NCI-H2227 (cell line): ENCODE results near the gene RAP2A.

Source experiments
- DNase-seq: peaks from one replicate; lab custom pipeline; 2025; ENCODE audit not compliant: unreplicated experiment; lab: John Stamatoyannopoulos, UW

Gene RAP2A

DNA sequence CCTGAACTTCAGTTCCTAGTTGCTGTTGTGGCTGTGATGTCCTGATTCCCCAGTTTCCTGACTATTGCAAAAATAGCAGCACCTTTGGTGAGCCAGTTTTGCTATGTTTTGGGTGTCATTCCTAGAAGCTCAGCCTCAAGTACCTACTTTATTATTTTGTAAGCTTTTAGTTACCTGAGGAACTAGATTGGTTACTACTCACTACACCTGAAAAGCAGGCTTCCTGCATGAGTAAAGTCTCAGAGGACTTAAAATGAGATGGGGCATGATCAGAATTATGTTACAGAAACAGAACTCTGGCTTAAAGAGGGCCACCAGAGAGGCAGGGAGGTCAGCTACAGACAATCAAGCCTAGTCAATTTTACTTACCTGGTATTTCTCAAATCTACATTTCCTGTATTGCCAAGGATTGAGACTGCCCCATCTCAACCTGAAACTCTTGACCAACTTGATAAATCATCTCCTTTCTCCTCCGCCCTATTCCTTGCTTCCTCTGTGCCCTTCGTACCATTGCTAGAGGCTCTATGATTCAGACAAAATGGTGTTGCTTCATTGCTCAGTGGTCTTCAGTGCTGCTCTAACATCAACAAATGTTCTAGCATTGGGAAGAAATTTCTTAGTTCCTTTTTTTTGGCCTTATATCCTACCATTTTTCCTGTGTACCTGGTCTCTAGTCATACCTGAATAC lies 58.9 kb downstream of the RAP2A start:
- no peak for DNase-seq

DNA sequence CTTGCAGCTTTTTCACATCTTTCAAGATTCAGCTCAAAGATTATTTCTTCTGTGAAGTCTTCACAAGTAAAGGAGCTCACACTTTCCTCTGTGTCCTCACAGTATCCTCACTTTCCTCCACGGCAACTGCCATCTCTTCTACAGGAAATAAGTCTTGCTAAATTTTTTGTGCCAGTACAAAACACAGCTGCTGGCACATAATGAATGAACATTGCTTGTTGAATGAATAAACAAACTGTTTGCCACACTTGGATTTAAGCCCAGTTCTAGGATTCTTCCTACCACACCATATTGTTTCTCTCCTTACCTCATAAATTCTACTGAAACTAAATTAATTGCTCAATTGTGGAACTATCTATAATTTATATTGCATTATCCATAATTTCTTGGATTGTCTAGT lies 59.5 kb downstream of the RAP2A start:
- no peak for DNase-seq

DNA sequence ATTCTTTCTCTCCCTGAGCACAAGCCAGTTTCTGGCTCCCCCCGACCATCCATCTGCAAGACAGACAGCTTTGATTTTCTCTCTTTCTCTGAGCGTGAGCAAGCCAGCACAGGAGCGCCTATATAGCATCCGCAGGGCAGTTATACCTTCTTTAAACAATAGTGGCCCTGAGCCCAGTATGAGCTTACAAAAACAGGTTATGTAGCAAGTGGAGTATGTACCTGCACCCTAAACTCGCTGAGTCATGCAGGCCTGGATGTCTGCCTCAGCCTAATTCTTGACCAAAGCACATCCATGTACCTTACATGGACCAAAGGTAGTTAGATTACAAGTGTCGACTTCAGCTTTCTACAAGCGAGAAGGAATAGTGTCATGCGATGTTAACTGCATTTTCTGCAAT lies 61.7 kb downstream of the RAP2A start:
- DNase-seq: no peak

DNA sequence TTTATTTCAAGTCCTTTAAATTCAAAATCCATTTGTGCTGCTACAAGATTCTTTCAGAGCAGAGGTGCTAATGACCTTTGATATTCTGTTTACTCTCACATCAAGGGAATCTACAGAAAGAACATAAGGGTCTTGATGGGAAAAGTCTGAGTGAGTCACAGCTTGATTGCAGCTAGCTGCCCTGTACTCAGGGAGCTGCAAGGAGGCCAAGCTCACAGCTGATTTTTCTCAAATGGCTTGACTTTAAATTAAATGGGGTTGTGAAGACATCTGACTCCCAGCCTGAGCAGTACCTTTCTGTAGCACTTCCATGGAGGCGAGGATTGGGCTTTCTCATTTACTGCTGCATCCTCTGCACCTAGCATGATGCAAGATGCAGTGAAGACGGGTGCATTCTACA lies 62.5 kb downstream of the RAP2A start:
- DNase-seq: no peak

DNA sequence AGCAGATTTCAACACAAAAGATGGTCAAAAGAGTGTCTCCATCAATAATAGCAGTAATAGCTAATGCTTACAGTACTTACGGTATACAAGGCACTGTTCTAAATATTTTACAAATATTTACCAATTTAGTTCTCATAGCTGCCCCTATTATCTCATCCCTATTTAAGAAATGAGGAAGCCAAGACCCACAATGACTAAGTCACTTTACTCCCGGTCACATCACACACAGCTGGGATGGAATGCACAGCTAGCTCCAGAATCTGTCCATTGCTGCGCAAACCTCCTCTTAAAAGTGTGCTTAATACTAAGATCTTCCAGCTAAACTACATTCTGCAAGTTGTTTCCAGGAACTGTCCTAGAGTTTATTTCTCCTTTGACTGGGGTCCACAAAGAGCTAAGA lies 63.4 kb downstream of the RAP2A start:
- no peak for DNase-seq

DNA sequence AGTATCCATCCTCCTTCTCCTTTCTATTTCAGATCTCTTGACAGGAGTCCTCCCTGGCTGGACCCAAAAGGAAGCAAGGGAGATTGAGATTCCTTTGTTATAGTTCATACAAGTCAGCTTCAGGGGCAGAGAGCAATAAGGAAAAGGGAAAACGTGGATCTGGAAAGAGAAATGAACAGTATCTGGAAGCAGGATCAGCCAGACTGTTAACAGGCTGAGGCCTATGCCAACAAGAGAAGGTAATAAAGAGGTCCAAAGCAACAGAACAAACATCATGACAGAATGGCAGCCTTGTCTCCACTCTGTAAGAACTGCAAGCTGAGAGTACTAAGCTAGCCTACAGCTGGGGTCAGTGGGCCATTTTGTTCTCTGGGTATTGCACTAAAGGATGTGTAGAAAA lies 64.5 kb downstream of the RAP2A start:
- DNase-seq: no peak

DNA sequence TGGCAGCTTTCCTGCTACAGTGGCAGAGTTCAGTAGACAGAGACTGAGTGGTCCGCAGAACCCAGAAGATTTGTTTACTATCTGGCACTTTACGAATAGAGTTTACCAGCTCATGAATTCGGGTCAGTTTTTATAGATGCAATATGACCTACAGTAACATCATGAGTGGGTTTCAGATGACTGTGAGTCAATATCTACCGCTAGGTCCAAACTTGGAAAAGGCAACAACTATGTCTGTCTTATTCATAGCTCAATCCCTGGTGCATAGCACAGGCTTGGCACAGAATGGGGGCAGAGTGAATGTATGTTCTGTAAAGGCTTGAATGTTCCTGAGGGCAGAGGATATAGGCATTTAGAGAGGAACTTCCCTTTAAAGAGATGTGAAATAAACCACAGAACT lies 65.2 kb downstream of the RAP2A start:
- no peak for DNase-seq

DNA sequence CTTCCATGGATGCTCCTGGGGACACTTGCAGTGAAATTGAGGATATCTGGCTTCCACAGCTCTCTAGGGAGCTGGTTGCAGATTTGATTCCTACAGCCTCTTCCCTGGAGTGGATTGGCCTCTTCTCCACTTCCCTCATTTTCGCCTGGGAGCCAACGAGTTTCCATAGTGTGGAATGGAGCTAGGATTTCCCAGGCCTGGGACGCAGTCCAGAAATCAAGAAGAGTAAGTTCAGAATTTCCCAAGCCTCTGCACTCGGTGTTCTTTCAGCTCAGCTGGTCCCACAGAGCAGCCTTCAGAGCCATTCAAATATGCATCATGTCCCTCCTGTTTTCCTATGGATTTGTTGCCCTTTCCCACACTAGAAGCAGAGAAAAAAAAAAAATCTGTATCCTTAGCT lies 68.2 kb downstream of the RAP2A start:
- no peak for DNase-seq

DNA sequence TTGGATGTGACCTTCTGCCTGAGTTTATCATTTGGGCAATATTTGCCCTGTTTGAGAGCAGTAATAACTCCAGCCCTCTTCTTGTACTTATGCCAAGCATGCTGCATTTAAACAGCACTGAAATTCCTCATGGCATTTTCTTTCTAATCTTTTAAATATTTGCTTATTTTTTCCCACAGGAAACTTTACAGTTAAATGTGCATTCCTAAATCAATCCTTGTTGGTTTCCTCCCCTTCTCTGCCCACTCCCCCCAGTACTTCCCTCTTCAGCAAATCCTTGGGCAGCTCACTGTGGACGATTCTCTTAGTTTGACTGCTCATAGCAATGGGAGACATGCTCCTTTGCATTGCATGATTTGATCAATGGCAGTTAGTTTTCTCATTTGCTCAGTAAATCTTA lies 68.7 kb downstream of the RAP2A start:
- DNase-seq: no peak

DNA sequence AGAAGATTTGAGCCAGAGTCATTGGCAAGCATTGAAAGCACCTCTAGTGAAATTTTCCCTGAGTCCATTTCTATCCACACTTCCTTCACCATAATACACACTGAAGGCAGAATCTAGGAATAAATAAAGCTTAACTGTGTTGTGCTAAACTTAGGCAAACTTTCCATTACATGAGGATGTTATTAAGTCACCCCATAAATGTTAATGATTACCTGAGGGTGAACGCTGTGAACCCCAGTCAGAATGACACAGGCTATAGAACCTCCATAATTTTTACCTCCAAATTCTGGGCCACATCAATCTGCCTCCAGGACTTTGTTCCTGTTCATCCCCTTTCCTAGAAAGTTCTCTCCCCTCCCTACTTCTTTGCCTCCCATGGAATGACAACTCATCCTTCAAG lies 71.0 kb downstream of the RAP2A start:
- no peak for DNase-seq

DNA sequence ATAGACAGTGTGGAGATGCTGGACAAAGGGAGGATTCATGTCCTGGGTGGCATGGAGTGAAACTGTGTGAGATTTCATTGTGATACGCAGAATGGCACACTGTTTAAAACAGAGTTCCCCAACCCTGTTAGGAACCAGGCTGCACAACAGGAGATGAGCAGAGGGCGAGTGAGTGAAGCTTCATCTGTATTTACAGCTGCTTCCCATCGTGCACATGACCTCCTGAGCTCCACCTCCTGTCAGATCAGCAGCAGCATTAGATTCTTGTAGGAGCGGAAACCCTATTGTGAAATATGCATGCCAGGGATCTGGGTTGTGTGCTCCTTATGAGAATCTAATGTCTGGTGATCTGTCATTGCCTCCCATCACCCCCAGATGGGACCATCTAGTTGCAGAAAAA lies 72.5 kb downstream of the RAP2A start:
- DNase-seq: no peak

DNA sequence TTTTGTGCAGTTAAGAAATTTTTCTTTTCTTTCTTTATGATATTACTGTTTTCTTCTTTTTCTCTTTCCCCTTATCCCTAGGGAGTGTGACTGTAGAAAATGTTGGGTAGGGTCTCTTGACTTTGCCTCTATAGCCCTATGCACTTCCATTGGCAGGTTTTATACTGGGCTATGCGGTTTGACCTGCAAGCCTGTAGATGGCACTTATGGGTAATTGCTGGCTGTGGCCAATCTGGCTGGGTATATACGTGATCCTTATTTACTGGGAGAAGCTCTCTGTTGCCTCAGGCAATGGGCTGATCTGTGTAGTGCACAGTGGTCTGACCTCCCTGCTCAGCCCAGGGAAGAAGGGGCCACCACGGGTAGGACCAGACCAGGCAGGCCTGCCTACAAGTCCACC lies 78.8 kb downstream of the RAP2A start:
- DNase-seq: no peak

DNA sequence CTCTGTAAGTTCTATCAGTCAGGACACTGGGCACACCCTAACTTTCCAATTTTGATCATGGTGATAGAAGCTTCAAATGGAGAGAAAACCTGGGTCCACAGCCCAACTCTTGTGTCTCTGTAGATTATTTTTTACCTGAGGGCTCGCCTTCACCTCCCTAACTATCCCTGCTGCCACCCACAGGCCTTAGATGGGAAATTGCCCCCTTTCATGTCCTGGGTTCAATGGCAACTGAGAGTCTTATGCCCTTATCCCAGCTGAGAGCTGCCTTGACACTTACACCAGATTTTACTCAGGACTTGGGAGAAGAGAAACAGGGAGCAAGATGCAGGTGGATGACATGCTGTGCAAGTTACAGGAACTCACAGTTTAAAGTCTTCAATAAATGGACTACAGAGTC lies 81.7 kb downstream of the RAP2A start:
- no peak for DNase-seq

DNA sequence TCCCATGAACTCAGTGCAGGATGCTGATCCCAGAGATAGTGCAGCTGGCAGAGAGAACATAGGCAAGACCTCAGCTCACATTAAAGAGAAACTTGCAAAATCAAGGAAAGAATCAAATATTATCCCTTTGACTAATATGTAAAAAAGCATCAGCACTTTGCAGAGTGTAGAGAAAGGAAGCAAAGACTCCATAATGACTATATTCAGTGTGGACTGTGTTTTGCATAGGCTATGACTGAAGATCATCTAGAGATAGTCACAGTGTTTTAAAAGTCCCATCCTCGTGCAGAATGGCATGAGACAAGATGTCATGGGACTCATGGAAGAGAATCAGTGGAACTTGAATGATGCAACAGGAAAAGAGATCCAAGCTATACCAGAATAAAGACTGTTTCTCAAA lies 84.0 kb downstream of the RAP2A start:
- DNase-seq: no peak
